ENCODE measurements around the gene ARMC5.
"Not testable (repeated sequence)": the region's sequence is repeated elsewhere in the genome, so short reads cannot be mapped to it uniquely, and the experiment has no call there.

ARMC5 gene

DNA sequence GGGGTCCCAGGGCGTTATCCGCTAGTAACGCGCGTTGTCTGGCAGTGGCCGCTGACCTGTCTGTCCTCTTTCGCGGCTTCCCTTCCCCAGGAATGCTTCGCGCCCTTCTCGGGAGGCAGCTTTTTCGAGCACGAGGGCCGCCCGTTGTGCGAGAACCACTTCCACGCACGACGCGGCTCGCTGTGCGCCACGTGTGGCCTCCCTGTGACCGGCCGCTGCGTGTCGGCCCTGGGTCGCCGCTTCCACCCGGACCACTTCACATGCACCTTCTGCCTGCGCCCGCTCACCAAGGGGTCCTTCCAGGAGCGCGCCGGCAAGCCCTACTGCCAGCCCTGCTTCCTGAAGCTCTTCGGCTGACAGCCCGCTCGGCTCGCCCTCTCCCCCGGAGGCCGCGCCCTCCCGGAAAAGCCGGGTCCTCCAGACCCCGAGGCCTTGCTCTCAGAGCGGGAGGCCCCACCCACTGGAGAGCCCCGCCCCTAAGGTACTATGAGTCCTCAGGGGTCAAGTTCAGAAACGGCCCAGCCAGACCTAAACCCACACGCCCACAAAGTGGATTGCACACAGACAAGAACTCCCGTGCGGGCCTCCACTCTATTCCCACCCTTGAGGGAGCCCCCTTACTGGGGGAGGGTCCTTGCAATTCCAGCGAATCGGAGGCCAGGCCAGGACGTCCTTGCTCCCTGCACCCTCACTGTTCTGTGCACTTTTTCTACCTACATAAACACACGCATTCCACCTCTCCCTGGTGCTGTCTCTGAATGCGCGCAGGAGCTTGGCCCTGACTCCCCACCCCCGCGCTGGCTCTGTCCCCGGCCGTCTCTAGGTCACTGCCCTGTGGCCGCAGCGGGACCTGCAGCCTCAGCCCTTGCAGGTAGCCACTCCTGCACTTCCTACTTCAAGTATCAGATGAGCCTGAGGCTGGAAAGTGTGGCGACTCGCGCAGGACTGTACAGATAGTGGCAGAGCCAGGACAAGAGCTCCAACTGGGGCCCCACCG lies 18.2 kb downstream of the ARMC5 start:
- DNase-seq (ENCODE audit: low read depth in 2 of 2) = no peak

GRCh38 chr16:31478956-31479355 lies 19.7 kb downstream of the ARMC5 start:
- DNase-seq (ENCODE audit: low read depth in 2 of 2) = no peak

GRCh38 chr16:31479751-31480150 lies 20.4 kb downstream of the ARMC5 start:
- DNase-seq (ENCODE audit: low read depth in 2 of 2) = no peak

DNA sequence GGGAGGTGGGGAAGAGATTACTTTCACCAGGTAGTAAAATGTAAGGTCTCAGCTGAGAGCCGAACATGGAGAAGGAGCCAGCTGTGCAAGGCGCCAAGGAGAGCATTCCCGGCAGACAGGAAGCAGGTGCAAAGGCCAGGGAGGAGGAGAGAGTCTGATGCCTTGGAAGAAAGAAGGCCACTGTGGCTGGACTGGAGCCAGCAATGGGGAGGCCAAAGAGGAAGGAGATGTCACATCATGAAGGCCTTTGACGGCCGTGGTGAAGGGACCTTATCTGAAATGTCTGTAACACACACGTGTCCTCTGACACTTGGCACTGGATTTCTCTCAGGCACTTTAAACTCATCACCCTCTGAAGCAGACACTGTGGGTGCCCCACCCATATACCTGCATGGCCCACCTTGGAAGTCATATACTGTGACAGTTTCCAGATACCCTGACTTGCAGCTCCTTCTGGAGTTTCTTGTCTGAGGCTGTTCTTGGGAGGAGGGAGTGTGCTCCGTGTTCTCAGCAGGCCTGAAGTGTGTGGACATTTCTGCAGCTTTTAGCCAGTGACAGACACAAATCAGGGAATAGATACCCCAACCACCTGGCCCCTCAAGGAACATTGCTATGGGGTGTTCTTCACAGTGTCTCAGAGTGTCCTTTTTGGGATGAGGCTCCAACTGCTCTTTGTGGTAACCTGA lies 21.7 kb downstream of the ARMC5 start:
- no peak for DNase-seq (ENCODE audit: low read depth in 2 of 2)

DNA sequence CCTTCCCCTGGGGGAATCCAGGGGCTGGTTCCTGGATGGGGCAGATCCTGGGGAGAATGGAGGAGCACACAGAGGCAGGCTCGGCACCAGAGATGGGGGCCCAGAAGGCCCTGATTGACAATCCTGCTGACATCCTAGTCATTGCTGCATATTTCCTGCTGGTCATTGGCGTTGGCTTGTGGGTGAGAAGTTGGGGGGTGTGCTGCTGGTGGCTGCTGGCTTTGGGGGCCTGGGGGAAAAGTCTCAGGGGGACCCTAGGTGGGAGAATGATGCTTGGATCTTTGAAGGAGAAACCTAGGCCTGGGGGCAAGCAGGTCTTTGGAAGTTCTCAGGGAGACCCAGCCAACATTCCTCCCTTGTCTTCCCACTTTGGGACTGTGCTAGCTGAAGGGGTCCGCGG lies 23.8 kb downstream of the ARMC5 start, which contains the start of gene SLC5A2:
Gene SLC5A2 (plus strand): TSS at position 43 of the 400 bp plus-strand sequence. CDS start 14 bp downstream, at position 57.
- DNase-seq (ENCODE audit: low read depth in 2 of 2) = no peak

DNA sequence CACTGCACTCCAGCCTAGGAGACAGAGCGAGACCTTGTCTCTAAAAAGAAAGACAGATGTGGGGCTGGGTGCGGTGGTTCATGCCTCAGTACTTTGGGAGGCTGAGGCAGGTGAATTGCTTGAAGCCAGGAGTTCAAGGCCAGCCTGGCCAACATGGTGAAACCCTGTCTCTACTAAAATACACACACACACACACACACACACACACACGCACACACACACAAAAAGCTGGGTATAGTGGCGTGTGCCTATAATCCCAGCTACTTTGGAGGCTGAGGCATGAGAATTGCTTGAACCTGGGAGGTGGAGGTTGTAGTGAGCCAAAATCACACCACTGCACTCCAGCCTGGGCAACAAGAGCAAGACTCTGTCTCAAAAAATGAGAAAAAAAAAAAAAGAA lies 24.7 kb downstream of the ARMC5 start:
- not testable (repeated sequence) for DNase-seq (ENCODE audit: low read depth in 2 of 2)

DNA sequence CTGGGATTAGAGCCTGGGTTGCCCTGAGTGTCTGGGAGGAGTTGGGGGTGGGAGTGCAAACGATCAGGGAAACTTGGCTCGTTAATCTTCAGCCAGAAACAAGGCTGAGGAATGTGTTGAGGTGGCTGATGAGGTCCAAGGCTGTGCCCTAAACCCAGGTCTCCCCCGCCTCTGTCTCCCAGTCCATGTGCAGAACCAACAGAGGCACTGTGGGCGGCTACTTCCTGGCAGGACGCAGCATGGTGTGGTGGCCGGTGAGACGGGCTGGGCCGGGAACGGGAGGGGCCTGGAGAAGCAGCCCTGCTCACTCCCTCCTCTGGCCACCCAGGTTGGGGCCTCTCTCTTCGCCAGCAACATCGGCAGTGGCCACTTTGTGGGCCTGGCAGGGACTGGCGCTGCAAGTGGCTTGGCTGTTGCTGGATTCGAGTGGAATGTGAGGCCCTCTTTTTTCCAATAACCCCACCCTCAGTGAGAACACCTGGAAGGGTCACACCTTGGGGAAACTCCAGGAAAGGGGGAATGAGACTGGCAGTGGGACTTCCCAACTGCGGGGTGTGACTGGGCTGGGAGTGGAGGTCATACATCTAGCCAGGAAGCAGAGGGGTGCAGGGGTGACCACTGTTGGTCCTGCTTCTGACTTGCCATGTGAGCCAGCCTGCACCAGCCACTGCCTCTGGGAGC lies 25.3 kb downstream of the ARMC5 start:
- no peak for DNase-seq (ENCODE audit: low read depth in 2 of 2)

GRCh38 chr16:31485571-31485970 lies 26.3 kb downstream of the ARMC5 start:
- DNase-seq (ENCODE audit: low read depth in 2 of 2) = no peak

DNA sequence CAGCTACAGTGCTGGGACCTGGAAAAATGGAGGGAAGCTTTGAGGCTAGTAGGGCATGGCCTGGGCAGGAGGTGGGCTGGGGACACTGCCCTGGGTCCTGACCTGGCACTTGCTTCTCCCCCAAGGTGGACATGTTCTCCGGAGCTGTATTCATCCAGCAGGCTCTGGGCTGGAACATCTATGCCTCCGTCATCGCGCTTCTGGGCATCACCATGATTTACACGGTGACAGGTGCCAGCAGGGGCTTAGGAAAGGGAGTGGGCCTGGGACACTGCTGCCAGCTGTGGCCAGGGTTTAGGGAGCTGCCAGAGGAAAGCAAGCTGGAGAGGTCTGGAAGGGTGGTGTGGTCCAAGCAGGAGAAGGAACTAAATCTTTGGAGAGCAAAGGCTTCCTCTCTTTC lies 26.7 kb downstream of the ARMC5 start:
- no peak for DNase-seq (ENCODE audit: low read depth in 2 of 2)

DNA sequence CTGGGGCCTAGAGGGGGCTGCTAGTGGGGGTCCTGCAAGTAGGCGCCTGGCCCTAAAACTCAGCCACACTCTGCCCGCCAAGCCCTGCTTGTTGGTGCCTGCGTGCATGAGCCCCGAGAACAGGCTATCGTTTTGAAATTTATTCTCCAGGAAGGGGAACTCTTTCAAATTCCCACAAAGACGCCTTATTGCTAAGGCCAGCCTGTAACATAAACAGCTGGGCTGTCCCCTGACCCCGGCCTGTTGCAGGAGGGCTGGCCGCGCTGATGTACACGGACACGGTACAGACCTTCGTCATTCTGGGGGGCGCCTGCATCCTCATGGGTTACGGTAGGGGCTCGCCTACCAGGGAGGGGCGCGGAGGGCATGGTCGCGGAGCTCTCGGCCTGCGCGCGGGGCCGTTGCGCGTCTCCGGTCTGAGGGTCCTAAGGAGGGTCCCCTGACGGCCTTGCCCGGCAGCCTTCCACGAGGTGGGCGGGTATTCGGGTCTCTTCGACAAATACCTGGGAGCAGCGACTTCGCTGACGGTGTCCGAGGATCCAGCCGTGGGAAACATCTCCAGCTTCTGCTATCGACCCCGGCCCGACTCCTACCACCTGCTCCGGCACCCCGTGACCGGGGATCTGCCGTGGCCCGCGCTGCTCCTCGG lies 27.9 kb downstream of the ARMC5 start:
- DNase-seq (ENCODE audit: low read depth in 2 of 2) = no peak

GRCh38 chr16:31487720-31488467 lies 28.6 kb downstream of the ARMC5 start:
- peak; percentile 35 to 46 for DNase-seq (ENCODE audit: low read depth in 2 of 2)

- no peak for DNase-seq (ENCODE audit: low read depth in 2 of 2)
Observed at GRCh38 chr16:31488468-31489297, 29.4 kb downstream of the ARMC5 start.

- DNase-seq (ENCODE audit: low read depth in 2 of 2) = no peak
Observed at GRCh38 chr16:31489298-31489564, 29.9 kb downstream of the ARMC5 start.

DNA sequence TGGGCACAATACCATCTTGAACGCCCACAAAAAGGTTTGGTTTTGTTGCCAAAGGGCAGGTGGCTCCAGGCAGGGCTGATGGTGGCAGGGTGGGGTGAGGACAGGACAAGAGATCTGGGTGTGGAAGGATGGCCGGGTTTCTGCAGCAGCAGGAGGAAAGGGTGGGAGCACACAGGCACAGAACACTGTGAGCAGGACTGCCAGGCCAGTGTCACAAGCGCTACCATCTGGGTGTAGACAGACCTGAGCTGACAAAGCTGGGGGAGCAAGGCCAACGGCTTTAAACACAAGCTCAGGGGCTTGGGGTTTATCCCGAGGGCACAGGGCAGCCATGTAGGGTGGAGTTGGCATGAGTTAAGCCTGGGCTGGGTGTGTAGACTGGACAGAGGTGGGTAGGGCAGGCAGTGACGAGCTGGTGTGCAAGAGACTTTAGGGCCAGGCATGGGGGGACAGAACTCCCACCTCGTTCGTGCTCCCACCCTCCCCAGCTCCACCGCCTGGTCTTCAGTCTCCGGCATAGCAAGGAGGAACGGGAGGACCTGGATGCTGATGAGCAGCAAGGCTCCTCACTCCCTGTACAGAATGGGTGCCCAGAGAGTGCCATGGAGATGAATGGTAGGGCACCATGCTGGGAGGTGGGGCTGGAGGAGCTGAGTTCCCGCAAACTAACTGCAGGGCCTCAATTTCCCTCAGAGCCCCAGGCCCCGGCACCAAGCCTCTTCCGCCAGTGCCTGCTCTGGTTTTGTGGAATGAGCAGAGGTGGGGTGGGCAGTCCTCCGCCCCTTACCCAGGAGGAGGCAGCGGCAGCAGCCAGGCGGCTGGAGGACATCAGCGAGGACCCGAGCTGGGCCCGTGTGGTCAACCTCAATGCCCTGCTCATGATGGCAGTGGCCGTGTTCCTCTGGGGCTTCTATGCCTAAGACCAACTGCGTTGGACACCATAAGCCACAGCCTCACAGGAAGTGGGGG lies 30.6 kb downstream of the ARMC5 start:
- no peak for DNase-seq (ENCODE audit: low read depth in 2 of 2)

DNA sequence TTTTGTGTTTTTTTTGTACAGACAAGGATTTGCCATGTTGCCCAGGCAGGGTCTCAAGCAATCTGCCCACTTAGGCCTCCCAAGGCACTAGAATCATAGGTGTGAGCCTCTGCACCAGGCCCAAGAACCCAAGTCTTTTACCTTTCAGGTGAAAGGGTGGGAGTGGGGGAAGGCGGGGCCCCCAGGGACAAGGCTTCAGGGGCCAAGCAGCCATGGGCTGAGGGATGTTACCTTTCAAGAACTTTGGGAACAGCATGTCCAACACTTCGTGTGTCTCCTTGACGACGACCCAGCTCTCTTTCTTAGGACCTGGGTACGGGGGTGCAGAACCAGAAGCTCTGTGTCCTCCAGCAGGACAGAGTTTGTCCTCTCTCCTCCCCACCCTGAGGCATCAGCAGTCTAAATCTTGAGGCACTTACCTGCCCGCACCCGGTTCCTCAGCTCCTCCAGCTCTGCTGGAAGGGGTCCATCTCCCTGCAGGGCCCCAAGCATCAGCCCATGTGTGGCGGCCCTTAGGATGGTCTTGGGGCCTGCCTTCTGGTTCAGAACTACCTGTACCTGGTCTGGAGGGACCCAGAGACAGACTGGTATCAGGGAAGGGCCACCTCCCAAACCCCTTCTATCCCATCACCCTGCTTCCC lies 32.6 kb downstream of the ARMC5 start:
- DNase-seq (ENCODE audit: low read depth in 2 of 2) = no peak

- DNase-seq (ENCODE audit: low read depth in 2 of 2) = no peak
Observed at GRCh38 chr16:31493506-31494125, 34.3 kb downstream of the ARMC5 start.

DNA sequence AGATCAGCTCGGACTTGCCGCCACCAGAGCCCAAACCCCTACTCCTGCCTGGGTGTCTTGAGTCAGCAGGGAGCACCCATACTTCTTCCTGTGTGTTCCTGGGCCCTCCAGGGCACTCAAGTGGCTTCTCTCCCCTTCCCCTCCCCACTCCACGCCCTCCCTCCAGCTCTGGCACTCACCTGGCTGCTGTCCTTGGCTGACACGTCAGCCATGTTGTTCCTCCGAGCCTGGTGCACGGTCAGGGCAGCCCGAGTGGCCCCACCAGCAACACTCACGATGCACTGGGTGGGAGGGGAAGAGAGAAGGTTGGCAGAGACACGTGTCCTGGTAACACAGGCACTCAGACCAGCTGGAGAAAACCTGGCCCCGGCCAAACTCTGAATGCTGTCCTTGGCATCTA lies 37.4 kb downstream of the ARMC5 start:
- no peak for DNase-seq (ENCODE audit: low read depth in 2 of 2)

GRCh38 chr16:31498493-31498892 lies 39.2 kb downstream of the ARMC5 start:
- no peak for DNase-seq (ENCODE audit: low read depth in 2 of 2)

Data from stimulated activated CD8-positive, alpha-beta memory T cell treated with anti-CD3 and anti-CD28 coated beads, Interleukin-2, amount 100 ng/mL, for 1 hour (primary cell).